H1 (cell line): Measurements from ENCODE around the gene SDSL. TPM values are rescaled to one million over a fixed set of nuclear protein-coding genes. Genes with fewer than 3 reads are reported as not detected.

ENCODE experiments used
- CTCF ChIA-PET: fragments of 300-600 bp; sonication (Branson Sonifier 250); formaldehyde crosslinking; loops from one replicate; lab custom pipeline; 2021; ENCODE audit not compliant: partially characterized antibody; lab: Charles Lee
- POLR2A ChIA-PET: fragments of 300-600 bp; sonication (Branson Sonifier 250); formaldehyde crosslinking; loops from one replicate; lab custom pipeline; 2021; ENCODE audit warnings: inconsistent platforms; ENCODE audit not compliant: partially characterized antibody; lab: Charles Lee
- DNase-seq, 2 experiments: peaks; one replicate each; pipeline versions ENCODE4 v3.0.0 to v3.0.0-alpha.2; 2010 to 2022; ENCODE audit warnings: low spot score in 2 of 2, low read depth in 1 of 2, mixed read lengths in 1 of 2
- FAIRE-seq: peaks from 2 replicates; lab custom pipeline; 2011; peaks lifted over from hg19 to GRCh38; lab: Jason Lieb, UNC
- H2AFZ ChIP-seq: 2 replicates; pipeline ENCODE4 v1.8.1; 2012; ENCODE audit warnings: low read length, inconsistent platforms
- H2AK5ac ChIP-seq: 2 replicates; pipeline ENCODE4 v1.6.1; 2013; ENCODE audit warnings: low read depth, low read length
- H2BK120ac ChIP-seq: replicated peaks from 2 replicates; pipeline ENCODE3; 2013; ENCODE audit warnings: low read depth, low read length, inconsistent platforms
- H2BK12ac ChIP-seq: 2 replicates; pipeline ENCODE4 v1.6.1; 2013; ENCODE audit warnings: low read depth, low read length
- H2BK15ac ChIP-seq: 2 replicates; pipeline ENCODE4 v1.6.1; 2013; ENCODE audit warnings: low read length
- H2BK20ac ChIP-seq: 2 replicates; pipeline ENCODE4 v1.6.1; 2013; ENCODE audit warnings: low read length
- H2BK5ac ChIP-seq: 2 replicates; pipeline ENCODE4 v1.6.1; 2013; ENCODE audit warnings: low read depth, low read length
- H3K14ac ChIP-seq: 2 replicates; pipeline ENCODE4 v1.6.1; 2013; ENCODE audit warnings: inconsistent platforms; ENCODE audit not compliant: insufficient read length
- H3K18ac ChIP-seq: 2 replicates; pipeline ENCODE4 v1.6.1; 2013; ENCODE audit warnings: low read length; ENCODE audit errors: extremely low read depth
- H3K23ac ChIP-seq: 2 replicates; pipeline ENCODE4 v1.6.1; 2013; ENCODE audit warnings: inconsistent platforms; ENCODE audit not compliant: insufficient read length
- H3K23me2 ChIP-seq: 2 replicates; pipeline ENCODE4 v1.6.1; 2013; ENCODE audit warnings: low read depth, low read length
- H3K27ac ChIP-seq: 2 replicates; pipeline ENCODE4 v1.6.1; 2011; ENCODE audit warnings: low read depth, low read length, inconsistent platforms
- H3K27me3 ChIP-seq, 4 experiments: replicated peaks in 1 of 4; 1 replicate in 1 of 4; 2 replicates in 3 of 4; pipeline versions ENCODE4 v1.6.1 to v1.8.1; 2011 to 2013; ENCODE audit warnings: low read length in 3 of 4, mild to moderate bottlenecking in 3 of 4, inconsistent platforms in 2 of 4, mixed read lengths in 2 of 4, moderate library complexity in 1 of 4; ENCODE audit not compliant: control insufficient read depth in 3 of 4, insufficient read depth in 3 of 4; ENCODE audit errors: extremely low read depth in 1 of 4
- H3K36me3 ChIP-seq, 4 experiments: 2 replicates each; pipeline versions ENCODE4 v1.6.1 to v1.8.1; 2011 to 2013; ENCODE audit warnings: mild to moderate bottlenecking in 4 of 4, low read length in 3 of 4, moderate library complexity in 2 of 4, control low read depth in 1 of 4, inconsistent platforms in 1 of 4; ENCODE audit not compliant: insufficient read depth in 4 of 4, control insufficient read depth in 2 of 4
- H3K4ac ChIP-seq: replicated peaks from 2 replicates; pipeline ENCODE3; 2013; ENCODE audit warnings: low read length, low read depth, mixed read lengths, inconsistent platforms; ENCODE audit not compliant: insufficient read length
- H3K4me1 ChIP-seq, 4 experiments: replicated peaks in 1 of 4; 1 replicate in 1 of 4; 2 replicates in 3 of 4; pipeline versions ENCODE4 v1.6.1 to v1.8.1; 2011 to 2013; ENCODE audit warnings: low read length in 3 of 4, inconsistent platforms in 2 of 4, mixed read lengths in 1 of 4; ENCODE audit not compliant: insufficient read depth in 4 of 4, control insufficient read depth in 3 of 4
- H3K4me2 ChIP-seq, 2 experiments: 2 replicates each; pipeline versions ENCODE4 v1.6.1 to v1.8.1; 2011 to 2013; ENCODE audit warnings: low read depth in 2 of 2, low read length in 2 of 2, control low read depth in 1 of 2, inconsistent platforms in 1 of 2, mild to moderate bottlenecking in 1 of 2; ENCODE audit not compliant: insufficient read depth in 1 of 2
- H3K4me3 ChIP-seq, 4 experiments: fragments of 200-600, 300-600 bp in 1 of 4; sonication (generic), shearing (Covaris generic), sonication (Bioruptor Twin) in 1 of 4; 2 replicates each; pipeline versions ENCODE4 v1.5.1 to v1.8.1; 2011 to 2016; ENCODE audit warnings: low read length in 4 of 4, low read depth in 3 of 4, control low read depth in 2 of 4, inconsistent platforms in 2 of 4, mild to moderate bottlenecking in 2 of 4, mixed read lengths in 1 of 4, moderate library complexity in 1 of 4; ENCODE audit not compliant: insufficient read depth in 2 of 4; ENCODE audit errors: extremely low read depth in 1 of 4
- H3K56ac ChIP-seq: replicated peaks from 2 replicates; pipeline ENCODE3; 2013; ENCODE audit warnings: low read depth, mild to moderate bottlenecking, mixed read lengths, low read length, inconsistent platforms; ENCODE audit not compliant: insufficient read length
- H3K79me1 ChIP-seq: 2 replicates; pipeline ENCODE4 v1.6.1; 2013; ENCODE audit warnings: low read depth, low read length, control low read depth
- H3K79me2 ChIP-seq, 2 experiments: 2 replicates each; pipeline versions ENCODE4 v1.6.1 to v1.8.1; 2012 to 2013; ENCODE audit warnings: low read length in 2 of 2, mild to moderate bottlenecking in 2 of 2, inconsistent platforms in 1 of 2; ENCODE audit not compliant: insufficient read depth in 2 of 2, control insufficient read depth in 1 of 2
- H3K9ac ChIP-seq, 4 experiments: replicated peaks in 1 of 4; 1 replicate in 1 of 4; 2 replicates in 3 of 4; pipeline versions ENCODE4 v1.6.1 to v1.8.1; 2011 to 2013; ENCODE audit warnings: low read depth in 3 of 4, low read length in 3 of 4, control low read depth in 2 of 4, mild to moderate bottlenecking in 2 of 4, moderate library complexity in 2 of 4, inconsistent platforms in 1 of 4; ENCODE audit errors: extremely low read depth in 1 of 4
- H3K9me3 ChIP-seq, 2 experiments: 2 replicates each; pipeline versions ENCODE4 v1.6.1 to v1.8.1; 2012 to 2013; ENCODE audit warnings: mild to moderate bottlenecking in 2 of 2, moderate library complexity in 2 of 2, control low read depth in 1 of 2, inconsistent platforms in 1 of 2, low read depth in 1 of 2, low read length in 1 of 2, mixed read lengths in 1 of 2; ENCODE audit not compliant: insufficient read depth in 2 of 2
- H4K20me1 ChIP-seq, 2 experiments: replicated peaks in 1 of 2; 2 replicates each; pipeline versions ENCODE3 to v1.8.1; 2011 to 2013; ENCODE audit warnings: inconsistent platforms in 2 of 2, low read length in 2 of 2, mild to moderate bottlenecking in 1 of 2; ENCODE audit not compliant: insufficient read depth in 2 of 2, control insufficient read depth in 1 of 2
- H4K5ac ChIP-seq: 2 replicates; pipeline ENCODE4 v1.6.1; 2013; ENCODE audit warnings: low read length, low read depth, mixed read lengths, inconsistent platforms; ENCODE audit not compliant: insufficient read length
- H4K8ac ChIP-seq: 2 replicates; pipeline ENCODE4 v1.8.0; 2013; ENCODE audit warnings: mild to moderate bottlenecking, moderate library complexity, low read length, inconsistent platforms; ENCODE audit not compliant: insufficient read depth; ENCODE audit errors: extremely low read depth
- H4K91ac ChIP-seq: replicated peaks from 2 replicates; pipeline ENCODE3; 2013; ENCODE audit warnings: low read length, mixed read lengths, inconsistent platforms; ENCODE audit not compliant: insufficient read length
- CEBPB ChIP-seq: IDR thresholded peaks from 2 replicates; pipeline ENCODE4 v1.6.1; 2012; ENCODE audit warnings: low read depth, low read length
- EZH2 ChIP-seq: fragments of 200-600 bp; sonication (generic); IDR thresholded peaks from 2 replicates; pipeline ENCODE4 v1.7.1; 2012; ENCODE audit warnings: low read depth, mild to moderate bottlenecking, moderate library complexity, low read length, inconsistent platforms; ENCODE audit not compliant: severe bottlenecking
- MAFK ChIP-seq: IDR thresholded peaks from 2 replicates; pipeline ENCODE4 v1.6.1; 2012; ENCODE audit warnings: low read depth, mild to moderate bottlenecking, improper control_type of control experiment, low read length
- NANOG ChIP-seq: IDR thresholded peaks from 2 replicates; pipeline ENCODE4 v1.6.1; 2011; ENCODE audit warnings: low read length, low read depth, mild to moderate bottlenecking, inconsistent platforms; ENCODE audit not compliant: insufficient read depth, poor library complexity, severe bottlenecking
- NRF1 ChIP-seq: IDR thresholded peaks from 2 replicates; pipeline ENCODE4 v1.6.1; 2011; ENCODE audit warnings: mild to moderate bottlenecking, low read depth, low read length, improper control_type of control experiment
- POU5F1 ChIP-seq: IDR thresholded peaks from 2 replicates; pipeline ENCODE4 v1.6.1; 2011; ENCODE audit warnings: low read depth, mild to moderate bottlenecking, low read length, moderate library complexity
- RBBP5 ChIP-seq: IDR thresholded peaks from 2 replicates; pipeline ENCODE4 v1.7.1; 2012; ENCODE audit warnings: low read depth, mild to moderate bottlenecking, inconsistent platforms, low read length, moderate library complexity, borderline replicate concordance
- RFX5 ChIP-seq: IDR thresholded peaks from 2 replicates; pipeline ENCODE4 v1.6.1; 2011; ENCODE audit warnings: low read depth, low read length, improper control_type of control experiment, borderline replicate concordance
- TAF7 ChIP-seq: optimal IDR thresholded peaks from 2 replicates; pipeline ENCODE3; 2011; ENCODE audit warnings: low read depth, mild to moderate bottlenecking, inconsistent platforms, low read length, moderate library complexity, borderline replicate concordance
- WGBS, 2 experiments: shearing (Covaris generic) in 1 of 2; methylation state at CpG; one replicate each; pipeline versions ENCODE4 v1.1.6 to v1.1.7; 2013 to 2015; ENCODE audit warnings: low lambda C conversion rate in 2 of 2, mixed read lengths in 2 of 2, inconsistent platforms in 1 of 2, low coverage in 1 of 2, missing lambda C conversion rate in 1 of 2; ENCODE audit not compliant: insufficient replicate concordance in 2 of 2, insufficient coverage in 1 of 2, insufficient read length in 1 of 2; ENCODE audit errors: extremely low coverage in 1 of 2, missing lambda C conversion rate in 1 of 2; 5-methylcytosine and 5-hydroxymethylcytosine counted together
- polyA plus RNA-seq, 7 experiments: library from polyadenylated mRNA; depleted of rRNA in 3 of 7; stranded (reverse) in 5 of 7; unstranded in 2 of 7; fragments of >200 nt in 5 of 7; fragments of 200-250 nt in 2 of 7; gene quantifications; 1 replicate in 5 of 7; 2 replicates in 1 of 7; 4 replicates in 1 of 7; pipeline versions ENCODE4 v1.2.1 to v1.2.3, GENCODE V29; 2011 to 2013; ENCODE audit warnings: missing spikeins in 2 of 7, mixed read lengths in 2 of 7
- total RNA-seq: library from RNA; stranded (reverse); fragmentation: NEBNext Ultra II Directional; extraction: Animal tissue kit (Norgen Biotek cat#: 25700); gene quantifications from 2 replicates; pipeline ENCODE4 v1.2.1, GENCODE V29; 2021
- TF ChIP-seq, protein P1 (sequence below): IDR thresholded peaks from 2 replicates; pipeline ENCODE4 v1.6.1; 2012; ENCODE audit warnings: inconsistent platforms

Gene SDSL
- total and polyA plus RNA-seq, 2 of the 8 experiments (the other 6 are each of a cell fraction or from before 2014, with no cell fraction given) = 0.69 to 1.3 TPM

DNA sequence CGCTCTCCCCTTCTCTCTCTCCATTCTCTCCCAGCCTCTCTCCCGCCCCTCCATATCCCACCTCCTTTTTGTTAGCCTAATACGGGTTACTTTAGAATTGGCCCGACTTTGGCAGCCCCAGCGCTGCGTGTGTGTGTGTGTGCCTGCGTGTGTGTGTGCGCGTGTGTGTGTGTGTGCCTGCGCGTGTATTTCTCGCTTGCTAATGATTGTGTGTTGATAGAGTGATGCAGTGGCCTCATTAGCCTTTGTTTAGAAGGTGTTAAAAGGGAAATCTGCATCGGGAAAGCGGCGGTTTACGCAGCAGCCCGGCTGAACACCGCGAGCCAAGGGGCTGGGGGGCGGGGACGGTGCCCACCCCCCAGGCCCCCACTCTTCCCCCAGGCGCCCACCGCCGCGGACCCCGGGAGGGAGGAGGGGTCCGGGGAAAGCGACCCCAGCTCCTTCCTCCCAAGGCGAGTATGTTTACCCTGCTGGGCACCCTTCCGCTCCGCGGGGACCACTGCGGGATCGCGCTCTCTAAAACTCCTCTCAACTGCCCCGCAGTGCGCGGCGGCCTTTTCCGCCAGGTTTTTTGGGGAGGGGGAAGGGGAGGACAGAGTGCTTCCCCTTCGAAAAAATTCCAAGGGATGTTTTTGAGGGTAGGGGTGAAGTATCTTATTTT lies 56.3 kb downstream of the SDSL start:
- H3K4ac ChIP-seq = no peak overlapping the region
- peak overlapping the region in 1 of 4 experiments; percentile 60; a peak in 3 of 7 replicates for H3K9ac ChIP-seq
- 2% methylated on average over 17 of the region's 41 CpGs; no CpG with 5 or more reads in 1 of the 2 experiments for WGBS, 2 experiments
- peaks cover 58 to 81% (median 76%) of the 10 kb centered on the region in 4 experiments for H3K27me3 ChIP-seq
- 0 out of 2 replicates have a peak overlapping the region, but pooled peaks have one; percentile 55 for H2BK12ac ChIP-seq
- DNase-seq = peak in 1 of 2 experiments; percentile 69
- H2BK15ac ChIP-seq = no peak overlapping the region
- H3K4me2 ChIP-seq = peak overlapping the region; percentile 81 to 93
- H2BK5ac ChIP-seq = peak overlapping the region; percentile 42; the same call in 1 of the 2 replicates
- H3K23me2 ChIP-seq = peaks cover 14% of the 10 kb centered on the region
- peaks cover 0 to 15% (median 0%) of the 10 kb centered on the region in 4 experiments; a peak in 1 of 8 replicates for H3K36me3 ChIP-seq
- ChIA-PET CTCF (interaction anchor here (0.6 to 4.7 kb wide), 12 partner anchors 8 to 431 kb away, joined by 3 to 30 read pairs (median 3); no protein-coding TSS in a partner anchor), POLR2A (interaction anchor here (1.4 to 3.7 kb wide), 3 partner anchors 10 to 35 kb away, joined by 3 to 15 read pairs (median 14); no protein-coding TSS in a partner anchor)
- H2BK20ac ChIP-seq = peak overlapping the region; percentile 2; the same call in 1 of the 2 replicates
- H4K8ac ChIP-seq = peak overlapping the region; percentile 36; the same call in 1 of the 2 replicates
- peak overlapping the region; percentile 33 to 57 (median 50) for H3K4me3 ChIP-seq
- no peak overlapping the region for H2BK120ac ChIP-seq
- no peak overlapping the region for H4K91ac ChIP-seq
- H3K27ac ChIP-seq = no peak overlapping the region
- H3K9me3 ChIP-seq = no peaks in the 10 kb centered on the region
- no peak overlapping the region for H3K23ac ChIP-seq
- H4K20me1 ChIP-seq = peaks cover 12 to 15% of the 10 kb centered on the region in 2 experiments
- no peak overlapping the region for H3K14ac ChIP-seq
- peaks cover 0 to under 1% of the 10 kb centered on the region in 2 experiments; a peak in 2 of 4 replicates for H3K79me2 ChIP-seq
- peak overlapping the region; percentile 56; the same call in 1 of the 2 replicates for H3K18ac ChIP-seq
- H3K4me1 ChIP-seq = peaks cover 9 to 45% (median 26%) of the 10 kb centered on the region in 4 experiments
- peak overlapping the region; percentile 48 for H4K5ac ChIP-seq
- no peak overlapping the region for H2AK5ac ChIP-seq
- FAIRE-seq = no peak
- no peak overlapping the region for H2AFZ ChIP-seq
- no peak overlapping the region for H3K56ac ChIP-seq
- no peaks in the 10 kb centered on the region; the same call in 1 of the 2 replicates for H3K79me1 ChIP-seq
- TF ChIP-seq EZH2 = peak; percentile 45
- no peak for TF ChIP-seq RFX5
- no peak for TF ChIP-seq MAFK
- no peak for TF ChIP-seq CEBPB
- no peak for TF ChIP-seq NANOG
- no peak for TF ChIP-seq POU5F1
- TF ChIP-seq, protein P1, sequence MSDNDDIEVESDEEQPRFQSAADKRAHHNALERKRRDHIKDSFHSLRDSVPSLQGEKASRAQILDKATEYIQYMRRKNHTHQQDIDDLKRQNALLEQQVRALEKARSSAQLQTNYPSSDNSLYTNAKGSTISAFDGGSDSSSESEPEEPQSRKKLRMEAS = no peak
- no peak for TF ChIP-seq NRF1
- TF ChIP-seq RBBP5 = peak; percentile 52; the same call in 1 of the 2 replicates
- no peak for TF ChIP-seq TAF7
